ENCODE results near the gene ARHGAP18.

The ARHGAP18 gene

DNA sequence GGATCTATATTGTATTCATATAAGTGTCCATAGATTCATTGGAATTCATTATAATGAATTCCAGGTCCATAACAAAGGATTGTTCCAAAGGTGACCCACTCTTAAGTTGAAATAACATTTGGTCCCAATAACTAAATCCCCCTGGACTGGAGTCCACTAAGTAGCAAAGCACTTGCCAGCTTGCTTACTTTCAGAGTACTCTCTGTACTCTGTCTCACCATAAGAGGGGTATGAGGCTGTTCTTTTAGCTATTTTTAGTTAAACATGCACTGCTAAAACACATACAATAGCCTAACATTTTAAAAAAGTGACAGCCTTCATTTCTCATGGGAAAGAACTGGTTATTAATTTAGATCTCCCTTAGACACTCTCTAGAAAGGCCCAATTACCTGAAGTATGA is 16.7 kb upstream of the ARHGAP18 start:
- no peak for DNase-seq (ENCODE audit: low read depth in 2 of 2, low spot score in 1 of 2)

DNA sequence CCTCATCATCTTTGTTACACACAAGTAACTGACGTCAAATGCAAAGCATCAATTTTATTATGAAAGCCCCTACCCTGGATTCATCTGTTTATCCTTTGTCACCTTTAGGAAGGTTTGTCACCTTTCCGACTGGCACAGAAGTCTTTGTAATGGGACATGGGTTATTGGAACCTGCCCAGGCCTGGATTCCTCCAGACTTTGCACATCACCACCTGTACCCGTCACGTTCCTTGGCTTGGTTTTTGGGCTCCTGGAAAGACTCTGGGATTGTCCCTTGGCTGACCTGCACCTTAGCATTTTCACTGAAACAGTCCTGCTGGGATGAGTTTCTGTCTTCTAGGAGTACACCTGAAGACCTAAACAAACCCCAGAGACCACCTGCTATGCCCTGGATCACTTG is 15.4 kb upstream of the ARHGAP18 start:
- no peak for DNase-seq (ENCODE audit: low read depth in 2 of 2, low spot score in 1 of 2)

DNA sequence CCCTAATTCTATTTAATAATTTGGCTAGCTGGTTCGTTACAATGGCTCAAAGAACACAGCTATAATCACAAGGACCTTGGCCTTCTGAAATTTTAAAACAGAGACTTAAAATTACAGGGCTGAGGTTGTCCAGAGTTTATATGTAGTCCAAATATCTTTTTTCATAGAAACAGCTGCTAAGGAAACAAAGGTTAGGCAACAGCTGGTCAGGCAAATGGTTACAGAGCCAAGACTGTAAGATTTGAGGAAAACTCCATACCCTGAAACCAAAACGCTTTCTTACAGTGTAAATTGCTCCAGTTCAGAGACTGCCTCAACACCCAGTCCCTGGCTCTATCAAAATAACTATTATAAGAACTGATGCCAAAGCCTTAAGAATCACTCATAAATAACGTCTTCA is 9.7 kb upstream of the ARHGAP18 start:
- no peak for DNase-seq (ENCODE audit: low read depth in 2 of 2, low spot score in 1 of 2)

DNA sequence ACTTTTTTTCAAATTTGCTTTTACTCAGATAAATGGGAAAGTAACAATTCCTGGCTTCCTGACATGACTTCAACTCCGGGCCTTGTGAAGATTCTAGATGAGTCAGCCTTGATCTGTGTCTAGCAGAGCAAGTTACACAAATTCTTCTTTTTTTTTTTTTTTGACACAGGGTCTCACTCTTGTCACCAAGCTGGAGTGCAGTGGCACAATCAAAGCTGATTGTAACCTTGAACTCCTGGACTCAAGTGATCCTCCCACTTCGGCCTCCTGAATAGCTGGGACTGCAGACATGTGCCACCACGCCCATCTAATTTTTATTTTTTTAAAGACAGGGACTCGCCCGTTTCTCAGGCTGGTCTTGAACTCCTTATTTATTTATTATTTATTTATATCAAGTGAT is 7.3 kb upstream of the ARHGAP18 start:
- DNase-seq (ENCODE audit: low read depth in 2 of 2, low spot score in 1 of 2) = no peak

DNA sequence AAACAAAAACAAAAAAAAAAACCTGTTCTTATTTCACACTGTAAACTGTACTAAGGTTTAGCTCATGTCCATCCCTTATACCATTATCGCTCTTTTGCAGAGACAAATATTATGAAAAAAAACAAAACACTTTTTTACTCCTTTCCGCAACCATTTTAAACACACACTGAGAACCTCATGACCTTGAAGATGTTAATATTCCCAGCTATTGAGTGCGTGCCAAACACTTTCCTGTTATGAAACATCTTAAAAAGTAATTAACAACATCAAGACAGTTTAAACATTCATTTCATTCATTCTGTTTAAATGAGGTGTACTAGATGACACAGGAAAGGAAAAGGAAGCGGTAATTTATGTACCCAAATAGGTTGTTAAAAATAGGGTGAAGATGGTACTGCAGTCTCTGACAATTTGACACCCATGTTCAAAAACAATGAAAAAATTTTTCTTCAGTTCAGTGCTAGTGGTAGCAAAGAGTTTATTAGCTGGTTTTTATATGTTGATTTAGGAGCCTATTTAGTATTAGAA is 3.9 kb upstream of the ARHGAP18 start:
- no peak for DNase-seq (ENCODE audit: low read depth in 2 of 2, low spot score in 1 of 2)

DNA sequence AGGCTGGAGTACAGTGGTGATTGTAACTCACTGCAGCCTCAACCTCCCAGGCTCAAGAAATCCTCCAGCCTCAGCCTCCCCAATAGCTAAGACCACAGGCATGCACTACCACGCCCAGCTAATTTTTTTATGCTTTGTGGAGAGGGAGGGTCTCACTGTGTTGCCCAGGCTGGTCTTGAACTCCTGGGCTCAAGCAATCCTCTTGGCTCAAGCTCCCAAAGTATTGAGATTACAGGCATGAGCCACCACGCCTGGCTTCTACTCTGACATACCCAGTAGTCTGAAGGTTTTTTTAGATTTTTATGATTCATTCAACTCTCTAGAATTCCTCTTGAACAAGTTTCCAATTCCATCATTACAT is 1.3 kb upstream of the ARHGAP18 start:
- no peak for DNase-seq (ENCODE audit: low read depth in 2 of 2, low spot score in 1 of 2)

DNA sequence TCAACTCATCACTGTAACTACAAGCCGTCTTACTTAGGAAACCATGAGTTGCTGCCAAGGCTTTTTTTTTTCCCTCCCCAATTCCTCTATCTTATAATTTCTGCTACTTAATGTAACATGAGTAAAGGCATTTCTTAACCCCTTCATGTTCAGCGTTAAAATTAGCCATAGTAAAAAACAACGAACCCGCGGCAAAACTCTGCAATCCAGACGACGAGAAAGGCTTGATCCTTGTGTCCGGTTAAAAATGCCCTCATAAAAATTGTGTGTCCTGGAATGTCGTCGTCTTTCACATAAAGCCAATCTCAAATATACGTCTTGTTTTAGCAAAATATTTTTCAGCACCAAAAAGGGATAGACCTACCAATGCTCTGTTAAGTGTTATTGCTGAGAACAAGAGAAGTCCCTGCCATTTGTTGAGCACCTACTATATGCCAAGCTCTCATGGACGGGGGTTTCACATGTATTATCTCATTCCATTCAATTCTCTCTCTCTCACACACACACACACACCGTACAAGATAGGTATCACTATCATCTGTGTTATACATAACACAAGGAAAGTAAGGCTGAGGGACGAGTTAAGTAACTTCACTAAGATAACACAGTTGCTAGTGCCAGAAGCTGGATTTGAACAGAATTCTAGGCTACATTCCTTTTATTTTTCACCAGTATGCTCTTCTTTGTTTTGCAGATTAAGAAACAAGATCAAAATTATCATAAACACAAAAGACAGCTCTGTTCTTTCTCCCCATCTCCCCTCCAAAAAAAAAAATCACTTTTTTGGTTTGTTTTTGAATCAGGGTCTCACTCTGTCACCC is 683 bp upstream of the ARHGAP18 start:
- DNase-seq (ENCODE audit: low read depth in 2 of 2, low spot score in 1 of 2) = no peak

DNA sequence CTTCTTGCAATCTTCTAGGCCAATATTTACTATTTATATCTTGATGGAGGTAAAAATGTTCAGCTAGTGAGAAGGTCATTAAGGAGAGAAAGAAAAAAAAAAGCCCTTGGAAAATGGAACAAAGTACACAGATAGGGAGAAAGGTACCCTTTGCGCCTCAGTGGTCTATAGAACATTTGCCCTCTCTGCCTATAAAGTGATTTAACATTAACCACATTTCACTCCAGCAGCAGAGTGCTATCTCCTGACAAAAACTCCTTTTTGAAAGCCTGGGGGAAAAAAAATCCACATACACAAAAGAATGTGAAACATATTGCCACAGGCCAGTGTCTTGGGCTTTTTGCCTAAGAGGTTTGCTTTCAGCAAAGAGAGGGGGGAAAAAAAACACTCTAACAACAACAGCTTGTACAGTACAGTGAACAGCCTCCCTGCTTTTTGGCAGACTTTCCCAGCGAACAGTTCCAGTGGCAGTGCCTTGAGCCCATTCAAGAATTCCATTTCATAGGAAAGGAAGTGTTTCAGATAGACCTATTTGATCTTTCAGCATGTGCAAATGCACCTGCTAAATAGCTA is 695 bp downstream of the ARHGAP18 start:
- DNase-seq (ENCODE audit: low read depth in 2 of 2, low spot score in 1 of 2) = no peak

DNA sequence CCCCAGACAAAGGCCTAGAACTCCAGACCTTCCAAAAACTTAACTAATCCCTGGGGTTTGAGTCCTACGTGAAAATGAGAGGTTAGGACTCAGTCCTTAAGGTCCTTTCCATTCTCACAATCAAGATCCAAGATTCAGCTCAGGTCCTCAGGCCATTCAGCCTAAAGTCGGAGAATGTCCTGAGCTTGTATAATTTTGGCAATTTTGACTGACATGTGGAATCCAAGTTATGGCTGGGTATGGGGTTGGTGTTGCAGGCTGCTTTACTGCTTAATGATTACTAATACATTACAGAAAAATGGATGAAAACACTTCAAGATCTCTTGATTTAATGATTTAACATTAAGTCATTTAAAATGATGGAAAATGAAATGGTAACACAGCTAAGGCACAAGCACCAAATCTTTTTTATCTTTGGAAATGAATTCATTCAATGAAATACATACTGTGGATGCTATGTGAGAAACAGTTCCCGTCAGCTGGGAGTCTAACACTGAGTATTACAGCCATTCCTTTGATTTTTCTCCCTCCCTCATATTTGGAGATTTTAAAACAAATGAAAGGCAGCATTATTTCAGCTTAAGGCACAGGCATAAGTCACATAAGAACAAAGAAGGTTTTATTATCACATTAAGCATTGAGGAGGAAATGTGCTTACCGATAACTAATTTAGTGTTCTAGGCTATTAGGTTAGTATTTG is 1.3 kb downstream of the ARHGAP18 start:
- DNase-seq (ENCODE audit: low read depth in 2 of 2, low spot score in 1 of 2) = no peak

DNA sequence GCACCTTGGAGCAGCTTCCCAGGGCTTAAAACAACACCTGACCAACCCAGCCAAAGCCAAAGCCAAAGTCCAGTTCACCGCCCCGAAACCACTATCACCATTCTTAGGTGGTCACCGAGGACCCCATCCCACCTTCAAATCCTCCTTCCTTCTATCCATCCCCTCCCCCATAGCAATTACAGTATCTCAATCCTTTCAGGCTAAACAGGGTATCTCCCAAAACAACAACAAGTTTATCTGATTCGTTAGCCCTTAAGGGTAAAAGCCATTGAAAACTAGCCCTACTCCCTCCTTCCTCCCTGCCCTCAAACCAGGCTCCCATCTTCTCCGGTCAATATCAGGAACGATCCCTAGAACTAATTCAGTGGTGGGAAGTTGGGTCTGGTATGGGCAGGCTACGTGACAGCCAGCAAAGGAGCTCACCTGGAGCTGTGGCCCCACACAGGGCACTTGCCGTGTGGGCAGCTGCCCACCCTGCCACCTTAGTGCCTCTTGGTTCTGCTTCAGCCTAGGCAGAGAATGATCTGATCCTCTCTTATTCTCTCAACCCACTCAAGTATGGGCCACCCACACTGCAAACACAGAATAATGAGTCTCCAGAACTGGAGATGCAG is 2.0 kb downstream of the ARHGAP18 start:
- no peak for DNase-seq (ENCODE audit: low read depth in 2 of 2, low spot score in 1 of 2)

DNA sequence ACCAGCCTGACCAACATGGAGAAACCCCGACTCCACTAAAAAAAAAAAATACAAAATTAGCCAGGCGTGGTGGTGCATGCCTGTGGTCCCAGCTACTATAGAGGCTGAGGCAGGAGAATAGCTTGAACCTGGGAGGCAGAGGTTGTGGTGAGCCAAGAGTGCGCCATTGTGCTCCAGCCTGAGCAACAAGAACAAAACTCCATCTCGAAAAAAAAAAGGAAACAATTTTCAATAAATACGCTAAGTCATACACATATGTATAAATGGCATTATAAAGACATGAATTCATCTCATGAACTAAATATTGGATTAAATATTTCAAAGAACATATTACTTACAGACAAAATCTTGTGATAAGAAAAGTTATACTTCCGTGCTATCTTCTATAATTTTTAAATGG is 2.9 kb downstream of the ARHGAP18 start:
- no peak for DNase-seq (ENCODE audit: low read depth in 2 of 2, low spot score in 1 of 2)

DNA sequence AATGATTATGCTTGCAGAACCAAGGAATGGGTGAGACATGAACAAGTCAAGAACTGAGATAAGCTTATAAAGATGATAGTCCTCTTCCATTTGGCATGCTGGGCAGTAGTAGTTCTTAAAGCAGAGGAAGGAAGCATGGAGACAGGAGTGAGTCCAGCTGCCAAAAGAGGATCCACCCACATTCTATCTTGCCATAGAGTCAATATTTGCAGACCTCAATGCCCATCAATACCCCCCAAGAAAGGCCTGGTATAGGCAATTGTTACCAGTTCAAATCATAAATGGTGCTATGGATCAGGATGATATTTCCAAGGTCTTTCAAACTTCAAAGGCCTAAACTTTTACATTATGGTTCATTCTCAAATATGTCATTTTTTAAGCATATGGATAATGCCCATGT is 4.8 kb downstream of the ARHGAP18 start:
- no peak for DNase-seq (ENCODE audit: low read depth in 2 of 2, low spot score in 1 of 2)

DNA sequence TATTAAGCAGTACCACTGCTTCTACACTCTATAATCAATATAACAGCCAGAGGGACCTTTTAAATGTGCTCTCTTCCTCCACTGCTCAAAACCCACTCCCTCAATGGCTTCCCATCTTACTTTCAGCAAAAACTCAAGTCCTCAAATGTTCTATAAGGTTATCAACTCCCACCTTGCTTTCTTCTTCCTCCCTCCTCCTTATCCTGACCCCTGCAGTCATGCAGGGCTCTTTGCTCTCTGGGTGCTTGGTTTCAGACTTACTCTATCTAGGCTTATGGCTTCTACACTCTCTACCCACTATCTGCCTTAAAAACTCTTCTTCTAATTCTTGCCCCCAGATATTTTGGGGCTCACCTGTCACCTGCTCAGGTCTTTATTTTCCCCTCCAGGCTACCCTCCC is 5.3 kb downstream of the ARHGAP18 start:
- DNase-seq (ENCODE audit: low read depth in 2 of 2, low spot score in 1 of 2) = no peak

DNA sequence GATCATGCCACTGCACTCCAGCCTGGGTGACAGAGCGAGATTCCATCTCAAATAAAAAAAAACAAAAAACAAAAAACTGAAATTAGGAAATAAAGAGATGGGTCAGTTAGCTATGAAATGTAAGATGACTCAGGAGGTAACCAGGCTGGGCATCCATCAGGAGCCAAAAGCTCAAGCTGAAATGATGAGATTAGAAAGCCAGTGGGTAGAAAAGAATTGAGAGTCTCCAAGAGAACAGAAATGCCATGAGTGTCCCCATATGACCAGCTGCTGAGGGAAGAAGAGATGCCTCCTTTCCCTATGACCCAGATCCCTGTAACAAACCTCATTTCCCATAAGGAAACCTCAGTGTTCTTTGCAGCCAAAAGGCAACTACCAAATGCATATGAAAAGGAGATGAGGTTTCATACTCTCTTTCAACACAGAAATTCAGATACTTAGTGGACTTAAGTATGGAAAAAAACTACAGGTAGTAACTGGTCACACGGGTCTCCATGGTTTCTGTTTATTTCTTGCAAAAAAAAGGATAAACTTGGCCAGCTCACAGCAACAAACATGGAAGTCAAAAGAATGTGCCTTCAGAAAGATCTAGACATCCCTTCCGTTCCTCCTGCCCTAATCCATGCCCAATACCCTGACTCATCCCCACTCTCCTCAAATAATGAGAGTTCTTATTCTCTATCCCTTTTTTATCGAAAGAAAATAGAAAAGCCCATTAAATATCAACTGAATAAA is 8.1 kb downstream of the ARHGAP18 start:
- no peak for DNase-seq (ENCODE audit: low read depth in 2 of 2, low spot score in 1 of 2)

DNA sequence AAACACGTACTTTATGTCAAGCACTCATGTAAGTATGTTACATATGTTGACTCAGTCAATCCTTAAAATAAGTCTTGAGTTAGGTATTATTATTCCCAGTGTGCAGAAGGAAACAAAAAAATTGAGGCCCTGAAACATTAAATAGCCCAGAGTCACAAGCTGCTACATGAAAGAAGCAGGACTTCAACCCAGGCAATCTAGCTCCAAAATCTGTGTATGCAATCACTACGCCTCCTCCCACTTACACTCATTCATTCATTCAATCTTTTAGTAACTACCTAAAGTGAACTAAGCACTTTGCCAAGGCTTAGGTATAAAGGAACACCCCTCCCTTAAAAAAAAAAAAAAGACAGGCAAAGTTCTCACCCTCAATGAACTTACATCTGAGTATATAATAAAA is 9.3 kb downstream of the ARHGAP18 start:
- DNase-seq (ENCODE audit: low read depth in 2 of 2, low spot score in 1 of 2) = no peak

DNA sequence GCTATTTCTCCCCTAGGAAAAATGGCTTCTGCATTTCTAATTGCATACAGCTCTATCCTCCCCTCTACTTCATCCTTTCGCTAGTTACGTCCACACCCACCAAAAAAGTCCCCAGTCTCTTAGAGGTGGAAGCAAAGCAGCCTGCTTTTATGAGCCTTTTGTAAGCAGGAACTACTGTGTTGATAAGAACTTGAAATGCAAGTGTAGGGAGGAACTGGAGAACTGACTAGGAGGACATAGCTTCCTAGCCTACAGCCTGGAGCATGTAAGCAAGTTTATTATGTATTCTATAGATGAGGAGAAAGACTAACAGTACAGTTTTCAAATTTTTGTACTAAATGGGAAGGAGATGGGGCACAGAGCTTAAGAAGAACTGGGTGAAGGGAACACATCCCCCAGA is 10.3 kb downstream of the ARHGAP18 start:
- no peak for DNase-seq (ENCODE audit: low read depth in 2 of 2, low spot score in 1 of 2)

DNA sequence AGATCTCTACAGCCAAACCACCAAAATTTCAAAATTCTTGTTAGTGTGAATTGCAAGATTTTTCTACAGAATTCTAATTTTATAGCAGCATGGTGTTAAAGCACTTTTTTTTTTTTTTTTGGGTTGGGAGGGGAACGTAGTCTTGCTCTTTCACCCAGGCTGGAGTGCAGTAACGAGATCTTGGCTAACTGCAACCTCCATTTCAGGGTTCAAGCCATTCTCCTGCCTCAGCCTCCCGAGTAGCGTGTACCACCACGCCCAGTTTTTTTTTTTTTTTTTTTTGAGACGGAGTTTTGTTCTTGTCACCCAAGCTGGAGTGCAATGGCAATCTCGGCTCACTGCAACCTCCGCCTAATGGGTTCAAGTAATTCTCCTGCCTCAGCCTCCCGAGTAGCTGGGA is 11.5 kb downstream of the ARHGAP18 start:
- no peak for DNase-seq (ENCODE audit: low read depth in 2 of 2, low spot score in 1 of 2)

DNA sequence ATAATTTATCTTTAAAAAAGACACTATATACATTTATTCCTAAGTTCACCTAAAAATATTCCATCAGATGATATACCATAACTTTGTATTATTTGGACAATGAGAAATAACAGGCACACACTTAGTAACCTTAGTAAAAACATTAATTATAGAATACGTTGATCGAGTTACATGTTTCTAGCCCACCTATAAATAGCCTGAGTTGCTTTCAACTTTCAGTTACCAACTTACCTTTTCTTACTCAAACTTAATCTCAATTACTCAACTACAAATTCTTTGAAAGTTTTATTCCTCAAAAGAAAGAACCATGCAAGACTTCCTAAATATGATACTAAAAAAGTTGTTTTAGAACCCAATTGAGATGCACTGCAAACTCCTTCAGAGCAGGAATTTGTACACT is 12.2 kb downstream of the ARHGAP18 start:
- no peak for DNase-seq (ENCODE audit: low read depth in 2 of 2, low spot score in 1 of 2)

DNA sequence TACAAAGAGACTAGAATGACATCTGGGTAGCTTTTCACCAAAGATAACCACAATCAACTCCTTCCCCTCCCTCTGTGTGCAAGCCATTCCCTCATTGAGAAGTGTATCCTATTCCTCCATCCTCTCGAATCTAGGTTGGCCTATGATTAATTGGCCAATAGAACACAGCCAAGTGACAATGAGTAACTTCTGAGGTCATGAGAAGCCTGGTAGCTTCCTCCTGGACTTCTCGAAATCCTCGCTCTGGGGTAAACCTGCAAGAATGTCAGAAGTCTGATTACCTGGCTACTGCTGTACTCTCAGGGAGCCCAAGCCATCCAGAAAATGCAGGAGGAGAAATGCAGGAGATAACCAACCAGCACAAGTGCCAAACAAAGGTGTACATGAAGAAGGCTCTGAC is 13.1 kb downstream of the ARHGAP18 start:
- DNase-seq (ENCODE audit: low read depth in 2 of 2, low spot score in 1 of 2) = no peak

DNA sequence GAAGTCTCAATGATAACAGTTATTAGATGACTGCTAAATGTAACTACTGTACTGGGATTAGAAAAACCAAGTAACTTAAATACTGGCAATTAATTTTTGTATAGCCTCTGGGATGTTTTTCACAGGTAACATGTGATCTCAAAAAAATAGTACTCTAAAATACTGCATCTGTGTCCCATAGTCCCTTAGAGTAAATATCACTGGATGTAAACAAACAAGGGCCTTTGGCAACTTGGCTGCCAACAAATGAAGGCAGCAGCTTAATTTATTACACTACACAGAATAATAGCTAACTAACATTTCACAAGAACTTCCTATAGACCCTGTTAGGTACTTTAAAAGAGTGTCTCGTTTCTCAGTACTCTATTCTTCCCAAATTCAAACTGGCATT is 14.0 kb downstream of the ARHGAP18 start:
- no peak for DNase-seq (ENCODE audit: low read depth in 2 of 2, low spot score in 1 of 2)

DNA sequence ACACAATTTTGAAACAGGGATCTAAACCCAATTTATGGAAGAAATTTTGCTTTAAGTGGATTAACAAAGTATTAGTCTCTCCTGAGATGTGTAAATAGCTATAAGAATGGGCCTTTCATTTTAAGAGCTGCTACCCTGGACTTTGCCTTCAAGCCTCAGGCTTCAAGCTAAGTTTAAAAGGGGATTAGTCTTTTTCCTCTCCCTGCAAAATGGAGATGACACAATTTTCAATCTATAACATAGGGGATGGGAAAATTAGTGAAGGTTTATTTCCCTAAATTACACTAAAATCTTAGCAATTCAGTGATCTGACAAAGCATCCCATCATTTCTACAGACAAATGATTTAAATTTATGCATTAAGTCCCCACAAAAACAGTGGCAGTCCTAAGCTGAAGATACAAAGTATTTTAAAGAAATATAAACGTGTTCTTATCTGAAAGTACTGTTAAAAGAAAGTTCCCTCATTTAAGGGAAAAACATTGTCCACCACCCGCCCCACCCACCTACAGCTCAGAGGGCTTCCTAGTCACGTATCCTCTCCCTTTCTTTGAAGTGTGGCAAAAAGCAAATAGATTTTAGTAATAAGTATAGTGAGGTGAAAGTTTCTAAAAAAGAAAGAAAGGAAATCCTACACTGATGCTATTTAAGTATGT is 14.5 kb downstream of the ARHGAP18 start:
- no peak for DNase-seq (ENCODE audit: low read depth in 2 of 2, low spot score in 1 of 2)

Measured in stimulated activated CD8-positive, alpha-beta memory T cell treated with anti-CD3 and anti-CD28 coated beads, Interleukin-4, amount 100 ng/mL, for 4 hours (primary cell).